ENCODE data around the gene SCNN1G.
"Not testable (repeated sequence)": the region's sequence is repeated elsewhere in the genome, so short reads cannot be mapped to it uniquely, and the experiment has no call there.

The SCNN1G gene, protein sequence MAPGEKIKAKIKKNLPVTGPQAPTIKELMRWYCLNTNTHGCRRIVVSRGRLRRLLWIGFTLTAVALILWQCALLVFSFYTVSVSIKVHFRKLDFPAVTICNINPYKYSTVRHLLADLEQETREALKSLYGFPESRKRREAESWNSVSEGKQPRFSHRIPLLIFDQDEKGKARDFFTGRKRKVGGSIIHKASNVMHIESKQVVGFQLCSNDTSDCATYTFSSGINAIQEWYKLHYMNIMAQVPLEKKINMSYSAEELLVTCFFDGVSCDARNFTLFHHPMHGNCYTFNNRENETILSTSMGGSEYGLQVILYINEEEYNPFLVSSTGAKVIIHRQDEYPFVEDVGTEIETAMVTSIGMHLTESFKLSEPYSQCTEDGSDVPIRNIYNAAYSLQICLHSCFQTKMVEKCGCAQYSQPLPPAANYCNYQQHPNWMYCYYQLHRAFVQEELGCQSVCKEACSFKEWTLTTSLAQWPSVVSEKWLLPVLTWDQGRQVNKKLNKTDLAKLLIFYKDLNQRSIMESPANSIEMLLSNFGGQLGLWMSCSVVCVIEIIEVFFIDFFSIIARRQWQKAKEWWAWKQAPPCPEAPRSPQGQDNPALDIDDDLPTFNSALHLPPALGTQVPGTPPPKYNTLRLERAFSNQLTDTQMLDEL

DNA sequence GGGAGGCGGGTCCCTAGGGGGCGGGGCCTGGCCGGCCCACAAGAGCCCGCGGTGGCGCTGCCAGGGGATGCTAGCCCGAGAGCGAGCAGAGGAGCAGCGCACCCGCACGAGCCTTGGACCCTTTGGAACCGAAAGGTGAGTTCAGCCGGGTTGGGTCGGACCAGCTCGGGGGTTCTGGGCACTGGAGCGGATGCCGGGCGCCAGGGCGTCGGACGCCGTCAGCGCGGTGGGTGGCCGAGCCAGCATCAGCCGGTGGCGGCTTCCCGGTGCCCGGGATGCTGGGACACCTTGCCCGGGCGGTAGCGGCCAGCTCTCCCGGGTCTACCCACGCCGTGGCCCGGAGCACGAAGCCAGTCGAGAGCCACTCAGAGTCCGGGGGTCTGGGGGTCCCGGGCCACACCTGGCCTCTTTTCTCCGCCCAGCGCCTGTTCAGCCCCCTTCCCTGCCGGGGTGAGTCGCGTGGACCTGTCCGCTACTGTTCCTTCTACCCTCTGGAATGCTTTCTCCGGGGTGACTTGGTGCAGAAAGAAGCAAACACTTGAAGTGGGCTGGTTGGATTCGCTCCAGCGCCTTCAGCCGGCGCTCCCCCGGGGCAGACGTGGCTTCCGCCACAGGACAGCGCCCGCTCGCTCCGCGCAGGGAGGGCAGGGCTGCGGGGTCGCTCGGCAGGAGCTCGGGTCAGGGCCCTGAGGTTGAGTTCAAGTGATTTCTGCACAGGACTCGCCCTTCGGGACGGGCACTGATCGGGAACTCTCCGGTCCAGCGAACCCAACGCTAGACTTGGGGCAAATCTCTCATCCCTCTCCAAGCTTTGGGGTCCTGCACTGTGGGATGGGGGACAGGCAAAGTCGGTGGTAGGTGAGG is at the start of gene SCNN1G:
TSS of gene SCNN1G (plus strand) at position 67 of the 864 bp plus-strand sequence. CDS start 3,527 bp downstream, outside the sequence.
- peak; percentile 71 for DNase-seq

DNA sequence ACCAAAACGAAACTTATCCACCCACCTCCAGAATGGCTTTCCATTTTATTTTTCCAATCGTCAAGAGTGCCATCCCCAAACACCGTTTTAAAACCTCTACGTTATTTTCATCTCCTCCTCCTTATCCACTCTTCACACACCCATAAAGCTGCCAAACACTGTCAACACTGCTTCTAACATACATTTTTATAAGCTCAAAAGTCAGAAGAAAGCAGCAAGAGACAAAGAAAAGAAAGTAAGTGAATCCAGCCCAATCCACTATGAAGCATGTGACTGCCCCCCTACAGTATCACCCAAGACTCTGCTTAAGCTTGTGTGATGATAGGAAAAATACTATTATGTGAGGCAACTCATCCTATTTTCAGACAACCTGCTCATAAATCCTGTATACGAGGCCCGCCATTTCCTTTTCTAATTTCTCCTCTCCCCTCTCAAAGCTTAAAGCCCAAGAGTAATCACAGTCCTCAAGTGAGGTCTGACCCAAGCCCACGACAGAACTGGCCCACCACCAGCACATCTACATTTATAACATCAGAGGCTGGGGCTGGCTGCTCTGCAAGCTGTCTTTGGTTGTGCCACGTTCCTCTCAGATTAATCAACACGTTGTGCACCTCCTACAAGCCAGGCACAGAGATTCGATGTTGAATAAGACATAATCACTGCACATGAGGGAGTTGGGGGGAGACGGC is 49.6 kb upstream of the SCNN1G start:
- no peak for DNase-seq

DNA sequence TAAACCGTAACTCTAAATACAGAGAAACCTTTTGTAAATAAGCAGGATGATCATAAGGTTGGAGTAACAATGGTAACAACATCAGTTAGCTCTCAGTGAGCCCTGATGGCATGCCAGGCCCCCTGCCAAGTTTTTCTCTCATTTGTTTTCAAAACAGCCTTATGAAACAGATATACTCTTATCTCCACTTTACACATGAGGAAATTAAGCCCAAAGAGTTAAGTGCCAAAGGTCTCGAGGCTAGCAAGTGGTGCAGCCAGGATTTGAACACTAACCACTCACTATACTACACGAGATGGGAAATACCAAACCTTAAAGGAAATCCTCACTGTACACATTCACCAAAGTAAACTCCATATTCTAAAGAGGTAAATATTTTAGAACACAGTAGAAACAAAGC is 48.3 kb upstream of the SCNN1G start:
- peak; percentile 13 for DNase-seq

DNA sequence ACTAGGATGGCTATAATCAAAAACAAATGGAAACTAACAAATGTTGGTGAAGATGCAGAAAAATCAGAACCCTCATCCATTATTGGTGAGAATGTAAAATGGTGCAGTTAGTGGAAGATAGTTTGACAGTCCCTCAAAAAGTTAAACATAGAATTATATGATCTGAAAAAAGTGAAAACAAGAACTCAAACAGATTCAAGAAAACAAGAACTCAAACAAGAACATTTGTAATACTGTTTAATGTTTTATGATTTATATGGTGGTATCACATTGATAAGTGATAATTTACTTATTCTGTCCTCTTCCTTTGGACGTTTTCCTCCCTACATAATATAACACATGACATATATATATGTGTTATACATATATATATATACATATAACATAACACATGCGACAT is 45.3 kb upstream of the SCNN1G start:
- DNase-seq = no peak

DNA sequence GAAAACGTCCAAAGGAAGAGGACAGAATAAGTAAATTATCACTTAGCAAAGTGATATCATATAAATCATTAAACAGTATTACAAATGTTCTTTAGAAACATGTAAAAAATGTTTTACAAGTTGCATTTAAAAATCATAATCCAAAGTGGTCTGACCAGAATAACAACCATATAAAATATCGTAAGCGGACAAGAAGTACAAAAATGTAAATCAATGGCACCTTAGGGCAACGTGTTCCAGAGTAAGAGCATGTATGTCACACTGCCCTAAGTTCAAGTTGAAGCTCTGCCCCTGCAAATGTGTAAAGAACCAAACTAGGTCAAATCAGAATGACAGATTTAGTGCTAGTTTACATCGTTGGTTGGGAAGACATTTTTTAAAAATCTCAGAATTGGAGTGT is 44.7 kb upstream of the SCNN1G start:
- DNase-seq = no peak

DNA sequence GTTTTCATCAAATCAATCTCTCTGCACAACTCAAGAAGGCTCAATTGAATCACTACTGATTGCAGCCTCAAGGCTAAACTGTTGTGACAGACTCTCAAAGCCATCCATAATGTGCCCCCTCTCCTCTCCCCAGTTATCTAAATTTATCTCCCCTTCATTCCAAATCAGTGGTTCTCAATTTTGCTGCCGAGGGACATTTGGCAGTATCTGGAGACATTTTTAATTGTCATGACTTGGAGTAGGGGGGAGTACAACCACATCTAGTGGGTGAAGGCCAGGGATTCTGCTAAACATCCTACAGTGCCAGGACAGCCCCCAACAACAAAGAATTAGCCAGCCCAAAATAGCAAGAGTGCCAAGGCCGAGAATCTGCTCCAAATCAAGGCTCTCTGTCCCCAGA is 42.4 kb upstream of the SCNN1G start:
- no peak for DNase-seq

DNA sequence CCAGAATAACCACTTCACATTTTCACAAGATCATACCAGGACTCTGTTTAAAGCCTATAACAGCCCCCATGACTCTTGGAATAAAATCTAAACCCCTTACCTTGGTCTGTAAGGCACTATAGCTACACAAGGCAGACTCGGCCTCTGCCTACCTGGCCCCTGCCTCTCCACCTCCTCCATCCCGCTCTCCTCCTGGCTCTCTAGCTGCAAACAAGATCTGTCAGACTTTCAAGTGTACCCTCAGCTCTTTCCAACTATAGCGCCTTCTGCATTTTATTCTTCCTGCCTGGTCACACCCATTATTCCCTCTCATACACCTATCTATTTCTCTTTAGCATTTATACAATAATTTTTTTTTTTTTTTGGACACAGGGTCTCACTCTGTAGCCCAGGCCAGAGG is 41.5 kb upstream of the SCNN1G start:
- DNase-seq = no peak

DNA sequence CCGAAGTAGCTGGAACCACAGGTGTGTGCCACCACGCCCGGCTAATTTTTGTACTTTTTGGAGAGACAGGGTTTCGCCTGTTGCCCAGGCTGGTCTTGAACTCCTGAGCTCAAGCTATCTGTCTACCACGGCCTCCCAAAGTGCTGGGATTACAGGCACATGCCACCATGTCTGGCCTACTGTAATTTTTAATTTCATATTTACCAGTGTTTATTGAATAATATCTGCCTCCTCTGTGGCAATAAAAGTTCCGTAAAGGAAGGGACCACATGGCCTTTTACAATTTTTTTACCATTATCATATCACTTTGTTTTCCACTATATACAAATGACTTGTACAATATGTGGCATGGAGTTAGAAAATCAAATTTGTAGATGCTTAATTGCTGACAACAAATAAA is 41.0 kb upstream of the SCNN1G start:
- no peak for DNase-seq

DNA sequence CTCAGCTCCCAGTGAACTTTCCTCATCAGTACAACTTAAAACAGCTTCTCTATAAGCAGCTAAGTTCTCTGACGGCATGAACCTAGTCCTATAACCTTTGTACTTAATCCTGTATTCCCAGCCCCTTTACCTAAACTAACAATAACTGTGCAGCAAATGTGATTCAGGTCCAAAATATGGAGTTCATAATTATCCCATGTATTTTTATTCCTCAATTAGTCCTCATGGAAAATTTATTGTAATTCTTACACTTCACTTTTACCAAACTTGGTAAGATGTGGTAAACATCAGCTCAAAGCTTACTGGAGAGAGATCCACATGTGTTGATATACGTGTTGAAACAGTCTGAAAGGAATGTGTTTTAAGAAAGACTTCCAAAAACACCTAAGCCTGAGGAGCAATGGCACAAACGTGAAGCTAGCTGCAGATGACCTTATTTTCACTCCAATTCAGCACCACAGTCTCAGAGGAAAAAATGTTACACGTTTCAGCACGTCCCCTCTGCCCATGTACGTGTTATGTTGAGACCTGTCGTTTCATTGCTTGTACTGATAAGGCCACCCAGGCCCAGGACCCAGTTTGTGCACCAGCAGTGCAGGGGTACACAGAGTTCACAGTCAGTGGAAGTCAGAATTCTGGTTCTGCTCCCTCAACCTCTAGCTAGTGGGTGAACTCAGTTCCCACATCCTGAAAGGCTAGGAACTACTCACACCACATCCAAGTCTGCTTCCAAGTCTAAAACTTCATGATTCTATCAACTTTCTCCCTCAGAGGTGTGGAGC is 40.4 kb upstream of the SCNN1G start:
- DNase-seq = no peak

DNA sequence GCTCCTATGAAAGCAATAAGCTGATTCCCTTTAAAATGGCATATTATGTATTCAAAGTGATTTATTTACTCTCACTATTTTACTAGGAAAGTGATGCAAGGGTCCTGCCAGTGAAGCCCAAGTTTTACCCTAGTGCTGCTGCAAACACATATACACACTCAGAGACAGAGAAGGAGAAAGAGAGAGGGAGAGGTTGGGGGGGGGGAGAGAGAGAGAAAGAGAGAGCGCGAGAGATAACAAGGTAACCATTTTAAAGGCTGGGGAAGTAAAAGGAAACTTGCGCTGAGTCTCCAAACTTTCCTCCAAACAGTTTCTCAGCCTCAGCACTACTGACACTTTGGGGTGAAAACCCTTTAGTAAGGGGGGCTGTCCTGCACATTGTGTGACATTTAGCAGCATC is 39.2 kb upstream of the SCNN1G start:
- no peak for DNase-seq

DNA sequence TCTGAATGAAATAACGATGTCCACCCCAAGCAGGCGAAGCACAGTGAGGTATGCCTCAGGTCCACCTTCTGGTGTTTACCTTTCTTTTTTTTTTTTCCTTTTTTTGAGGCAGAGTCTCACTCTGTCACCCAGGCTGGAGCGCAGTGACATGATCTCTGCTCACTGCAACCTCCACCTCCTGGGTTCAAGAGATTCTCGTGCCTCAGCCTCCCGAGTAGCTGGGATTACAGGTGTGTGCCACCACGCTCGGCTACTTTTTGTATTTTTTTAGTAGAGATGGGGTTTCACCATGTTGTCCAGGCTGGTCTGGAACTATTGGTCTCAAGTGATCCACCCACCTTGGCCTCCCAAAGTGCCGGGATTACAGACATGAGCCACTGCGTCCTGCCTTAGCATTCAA is 38.2 kb upstream of the SCNN1G start:
- DNase-seq = not testable (repeated sequence)

DNA sequence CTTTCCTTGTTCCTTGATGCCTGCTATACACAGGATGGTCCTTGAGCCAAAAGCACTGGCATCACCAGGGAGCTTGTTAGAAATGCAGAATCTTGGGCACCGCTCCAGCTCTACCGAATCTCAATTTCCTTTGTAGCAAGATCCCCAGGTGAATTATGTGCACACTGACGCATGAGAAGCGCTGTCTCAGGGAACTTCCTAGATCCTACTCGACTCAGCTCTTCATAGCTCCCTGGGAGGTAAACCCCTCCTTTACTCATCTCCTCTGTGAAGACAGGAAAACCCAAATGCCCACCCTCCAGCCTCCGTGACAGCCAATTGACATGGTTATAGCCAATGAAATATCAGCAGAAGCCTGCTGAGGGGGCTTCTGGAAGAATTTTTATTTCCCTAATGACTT is 37.4 kb upstream of the SCNN1G start:
- peak; percentile 68 for DNase-seq

DNA sequence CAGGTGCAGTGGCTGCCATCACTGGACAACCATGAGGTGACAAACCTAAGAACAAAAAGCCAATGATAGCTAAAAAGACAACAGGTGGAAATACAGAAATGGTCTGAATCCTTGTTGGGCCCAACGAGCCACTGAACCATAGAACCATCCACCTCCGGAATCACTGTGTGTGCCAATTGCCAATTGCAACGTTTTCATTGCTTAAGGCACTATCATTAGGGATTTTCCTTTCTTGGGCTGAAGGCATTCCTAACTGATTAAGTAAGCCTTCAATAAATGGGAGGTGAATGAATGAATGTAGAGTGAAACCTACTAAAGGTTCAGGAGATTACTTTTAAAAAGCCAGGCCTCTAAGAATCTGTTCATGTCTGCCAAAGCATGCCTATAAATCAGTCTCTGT is 36.9 kb upstream of the SCNN1G start:
- peak; percentile 48 for DNase-seq

DNA sequence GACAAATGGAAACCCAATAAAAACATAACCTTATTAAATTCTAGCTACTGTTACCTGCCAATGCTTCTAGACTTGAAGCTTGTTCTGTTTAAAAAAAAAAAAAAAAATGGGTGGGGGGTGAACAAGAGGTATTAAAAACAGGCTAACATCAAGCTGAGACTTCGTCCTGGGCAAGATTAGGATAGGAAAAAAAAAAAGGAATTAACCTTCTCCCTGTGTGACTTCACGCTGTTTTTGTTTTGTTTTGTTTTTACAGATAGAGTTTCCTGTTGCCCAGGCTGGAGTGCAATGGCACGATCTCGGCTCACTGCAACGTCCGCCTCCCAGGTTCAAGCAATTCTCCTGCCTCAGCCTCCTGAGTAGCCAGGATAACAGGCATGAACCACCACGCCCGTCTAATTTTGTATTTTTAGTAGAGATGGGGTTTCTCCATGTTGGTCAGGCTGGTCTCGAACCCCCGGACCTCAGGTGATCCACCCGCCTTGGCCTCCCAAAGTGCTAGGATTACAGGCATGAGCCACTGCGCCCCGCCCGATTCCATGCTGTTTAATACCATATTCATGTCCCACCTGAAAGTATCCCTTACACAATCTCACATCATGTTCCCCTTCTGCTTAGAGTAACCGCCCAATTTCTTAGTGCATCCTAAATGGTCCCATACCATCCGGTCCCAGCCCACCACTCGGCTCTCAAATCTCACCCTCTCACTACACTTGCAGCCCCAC is 35.5 kb upstream of the SCNN1G start:
- DNase-seq = no peak

DNA sequence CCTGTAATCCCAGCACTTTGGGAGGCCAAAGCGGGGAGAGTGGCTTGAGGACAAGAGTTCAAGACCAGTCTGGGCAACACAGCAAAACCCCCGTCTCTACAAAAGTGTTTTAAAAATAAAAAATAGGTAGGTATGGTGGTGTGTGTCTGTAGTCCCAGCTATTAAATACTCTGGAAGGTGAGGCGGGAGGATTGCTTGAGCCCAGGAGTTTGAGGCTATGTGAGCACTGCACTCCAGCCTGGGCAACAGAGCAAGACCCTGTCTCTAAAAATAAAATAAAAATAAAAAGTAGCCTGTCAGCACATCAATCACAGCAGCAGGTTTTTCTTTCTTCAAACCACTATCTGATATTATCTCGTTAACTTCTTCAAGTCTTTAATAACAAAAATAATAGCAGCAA is 34.9 kb upstream of the SCNN1G start:
- DNase-seq = no peak

DNA sequence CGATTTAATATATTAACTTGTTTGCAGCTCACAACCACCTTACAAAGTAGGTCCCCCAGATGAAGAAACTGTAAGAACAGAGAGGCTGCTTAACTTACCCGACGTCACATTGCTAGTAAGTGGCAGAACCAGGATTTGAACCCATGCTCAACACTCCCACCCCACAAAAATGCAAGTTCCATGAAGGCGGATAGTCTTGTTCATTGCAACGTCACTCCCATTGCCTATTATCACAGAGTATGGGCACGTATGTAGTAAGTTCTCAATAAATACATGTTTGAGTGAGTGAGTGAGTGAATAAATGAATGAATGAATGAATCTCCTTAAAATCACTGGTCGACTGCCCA is 34.4 kb upstream of the SCNN1G start:
- DNase-seq = no peak

DNA sequence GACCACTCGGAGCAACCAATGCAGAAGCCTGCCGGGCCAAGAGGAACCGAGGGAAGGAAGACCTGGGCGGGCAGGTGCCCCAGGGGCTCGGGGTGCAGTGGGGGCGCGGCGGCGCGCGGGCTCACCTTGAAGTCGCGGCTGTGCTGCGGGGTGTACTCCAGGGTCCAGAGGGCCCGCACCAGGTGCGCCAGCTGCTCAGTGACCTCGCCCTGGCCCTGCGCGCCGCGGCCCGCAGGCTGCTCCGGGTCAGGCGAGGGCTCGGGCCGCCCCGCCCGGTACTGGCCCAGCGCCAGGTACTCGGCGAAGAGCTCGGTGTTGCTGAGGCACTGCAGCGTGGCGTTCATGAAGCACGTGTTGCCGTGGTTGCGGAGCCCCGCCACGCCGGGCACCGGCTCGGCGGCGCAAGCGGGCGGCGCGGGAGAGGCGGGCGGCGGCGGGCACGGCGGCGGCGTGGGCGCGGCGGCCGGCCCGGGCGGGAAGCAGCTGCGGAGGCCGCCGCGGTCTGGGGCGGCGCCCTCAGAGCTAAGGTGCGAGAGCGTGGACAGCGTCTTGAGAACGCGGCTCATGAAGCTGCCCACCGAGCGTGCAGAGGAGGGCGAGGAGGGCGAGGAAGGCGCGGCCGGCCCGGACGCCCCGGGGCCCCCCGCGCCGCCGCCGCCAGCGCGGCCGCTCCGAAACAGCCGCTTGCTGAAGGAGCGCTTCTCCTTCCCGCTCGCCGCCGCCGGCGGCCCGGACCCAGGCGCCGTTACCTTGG is 33.9 kb upstream of the SCNN1G start:
- DNase-seq = peak; percentile 82

DNA sequence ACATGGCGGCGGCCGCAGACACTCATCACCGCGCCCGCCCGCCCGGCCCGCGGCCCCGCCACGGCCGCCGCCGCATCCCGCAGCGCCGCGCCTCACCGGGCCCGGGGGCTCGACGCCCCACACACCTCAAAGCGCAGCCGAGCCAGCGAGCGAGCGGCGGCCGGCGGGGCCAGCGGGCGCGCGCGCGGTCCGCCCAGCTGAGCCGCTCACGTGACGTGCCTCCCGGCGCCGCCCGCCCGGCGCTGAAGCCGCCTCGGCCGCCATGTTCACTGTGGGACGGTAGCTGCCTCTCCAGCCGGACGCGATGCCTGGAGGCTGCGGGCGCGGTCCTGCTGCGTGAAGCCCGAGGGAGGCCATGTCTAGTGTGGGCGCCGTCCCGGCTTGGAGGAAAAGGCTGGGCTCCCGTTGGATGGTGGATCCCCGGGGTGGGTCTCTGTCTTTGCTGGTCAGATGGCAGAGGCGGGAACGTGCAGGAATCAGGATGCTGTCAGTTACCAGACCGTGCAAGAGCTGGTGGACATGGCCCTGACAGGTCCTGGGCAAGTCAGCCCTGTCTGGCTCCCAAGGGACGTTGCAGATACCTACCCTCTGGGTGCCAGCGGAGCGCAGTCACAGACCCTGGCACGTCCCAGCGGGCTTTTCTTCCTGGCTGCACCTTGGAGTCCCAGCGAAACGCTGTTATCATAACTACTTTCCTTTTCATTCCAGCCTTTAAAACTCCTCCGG is 33.1 kb upstream of the SCNN1G start, which contains the start of gene USP31:
TSS of gene USP31 (minus strand) at position 186 of the 726 bp plus-strand sequence. CDS start at position 4, 182 bp downstream.
- peak; percentile 99 for DNase-seq

DNA sequence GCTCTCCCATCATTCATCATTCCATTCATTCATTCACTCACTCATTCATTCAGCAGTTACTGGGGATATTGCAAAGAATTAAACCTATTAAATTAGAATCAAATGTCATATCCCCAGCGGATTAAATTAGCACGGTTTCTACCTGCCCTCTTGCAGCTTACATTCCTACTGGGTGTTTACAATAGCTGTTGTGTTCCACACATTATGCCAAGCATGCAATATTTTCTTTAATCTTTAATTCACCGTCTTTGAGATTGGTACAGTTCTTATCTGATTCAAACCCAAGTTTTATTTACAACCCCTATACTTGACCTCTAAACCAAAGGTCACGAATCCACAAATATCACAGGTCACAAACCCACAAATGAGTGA is 32.6 kb upstream of the SCNN1G start:
- DNase-seq = no peak
